ENCODE measurements around the gene PRSS53.

PRSS53 gene

DNA sequence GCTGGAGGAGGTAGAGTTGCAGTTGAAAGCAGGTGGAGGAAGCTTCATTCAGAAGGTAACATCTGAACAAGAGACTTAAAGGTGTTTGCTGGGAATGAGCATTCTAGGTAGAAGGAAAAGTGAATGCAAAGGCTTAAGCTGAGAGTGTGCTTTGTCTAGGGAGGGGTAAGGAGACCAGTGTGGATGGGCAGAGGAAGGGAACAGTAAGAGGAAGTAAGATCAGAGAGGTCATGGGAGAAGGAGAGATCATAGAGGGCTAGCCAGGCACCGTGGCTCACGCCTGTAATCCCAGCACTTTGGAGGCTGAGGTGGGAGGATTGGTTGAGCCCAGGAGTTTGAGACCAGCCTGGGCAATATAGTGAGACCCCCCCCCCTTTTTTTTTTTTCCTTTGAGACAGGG lies 52.1 kb downstream of the PRSS53 start:
- no peak for DNase-seq

- DNase-seq = peak; percentile 72
Measured at GRCh38 chr16:31033709-31034492, 54.8 kb downstream of the PRSS53 start.

Measured in fibroblast of skin of right quadriceps (primary cell).